GM18517 (cell line): Measurements from ENCODE around the gene GTF2H1.

Source experiments
- ATAC-seq: cut with Tn5 transposase; IDR thresholded peaks from one replicate; pipeline ENCODE4 v1.9.1; 2021; ENCODE audit warnings: mild to moderate bottlenecking, moderate library complexity; ENCODE audit not compliant: unreplicated experiment

Gene GTF2H1

GRCh38 chr11:18321969-18322711 lies at the start of gene GTF2H1, which contains the start of gene HPS5:
TSS of gene GTF2H1 (plus strand) at chr11:18322567. CDS start at chr11:18333075, 10,508 bp downstream.
TSS of gene HPS5 (minus strand) at chr11:18322140. CDS start at chr11:18317858, 4,282 bp downstream.
- ATAC-seq, result peak; percentile 84

GRCh38 chr11:18277565-18278271 lies 44.6 kb upstream of the GTF2H1 start:
- no peak for ATAC-seq

- ATAC-seq, result peak; percentile 92
Observed at GRCh38 chr11:18280438-18281045, 41.8 kb upstream of the GTF2H1 start.

GRCh38 chr11:18282626-18283025 lies 39.7 kb upstream of the GTF2H1 start:
- ATAC-seq, result no peak

GRCh38 chr11:18285841-18286240 lies 36.5 kb upstream of the GTF2H1 start:
- no peak for ATAC-seq

GRCh38 chr11:18288911-18289310 lies 33.5 kb upstream of the GTF2H1 start:
- ATAC-seq, result no peak

- ATAC-seq, result no peak
Observed at GRCh38 chr11:18294862-18295261, 27.5 kb upstream of the GTF2H1 start.

- no peak for ATAC-seq
Observed at GRCh38 chr11:18295316-18295715, 27.1 kb upstream of the GTF2H1 start.

- no peak for ATAC-seq
Observed at GRCh38 chr11:18299721-18300120, 22.6 kb upstream of the GTF2H1 start.

- ATAC-seq, result no peak
Observed at GRCh38 chr11:18304745-18305144, 17.6 kb upstream of the GTF2H1 start.

GRCh38 chr11:18307461-18308139 lies 14.8 kb upstream of the GTF2H1 start:
- ATAC-seq, result no peak

- no peak for ATAC-seq
Observed at GRCh38 chr11:18308242-18308641, 14.1 kb upstream of the GTF2H1 start.

- ATAC-seq, result no peak
Observed at GRCh38 chr11:18309691-18310090, 12.7 kb upstream of the GTF2H1 start.

GRCh38 chr11:18310800-18311340 lies 11.5 kb upstream of the GTF2H1 start:
- ATAC-seq, result peak; percentile 60

- ATAC-seq, result no peak
Observed at GRCh38 chr11:18312012-18312411, 10.4 kb upstream of the GTF2H1 start.

GRCh38 chr11:18312663-18313420 lies 9.5 kb upstream of the GTF2H1 start:
- ATAC-seq, result no peak

GRCh38 chr11:18313965-18314763 lies 8.2 kb upstream of the GTF2H1 start:
- no peak for ATAC-seq

GRCh38 chr11:18314784-18315523 lies 7.4 kb upstream of the GTF2H1 start:
- ATAC-seq, result no peak

GRCh38 chr11:18315893-18316292 lies 6.5 kb upstream of the GTF2H1 start:
- ATAC-seq, result no peak
